T1000 (cell line): ENCODE measurements around the gene AP3D1.
"Not testable (repeated sequence)": the region's sequence is repeated elsewhere in the genome, so short reads cannot be mapped to it uniquely, and the experiment has no call there.

ENCODE experiments used
- DNase-seq: peaks from one replicate; lab custom pipeline; 2025; ENCODE audit warnings: mixed read lengths; lab: John Stamatoyannopoulos, UW

The AP3D1 gene

DNA sequence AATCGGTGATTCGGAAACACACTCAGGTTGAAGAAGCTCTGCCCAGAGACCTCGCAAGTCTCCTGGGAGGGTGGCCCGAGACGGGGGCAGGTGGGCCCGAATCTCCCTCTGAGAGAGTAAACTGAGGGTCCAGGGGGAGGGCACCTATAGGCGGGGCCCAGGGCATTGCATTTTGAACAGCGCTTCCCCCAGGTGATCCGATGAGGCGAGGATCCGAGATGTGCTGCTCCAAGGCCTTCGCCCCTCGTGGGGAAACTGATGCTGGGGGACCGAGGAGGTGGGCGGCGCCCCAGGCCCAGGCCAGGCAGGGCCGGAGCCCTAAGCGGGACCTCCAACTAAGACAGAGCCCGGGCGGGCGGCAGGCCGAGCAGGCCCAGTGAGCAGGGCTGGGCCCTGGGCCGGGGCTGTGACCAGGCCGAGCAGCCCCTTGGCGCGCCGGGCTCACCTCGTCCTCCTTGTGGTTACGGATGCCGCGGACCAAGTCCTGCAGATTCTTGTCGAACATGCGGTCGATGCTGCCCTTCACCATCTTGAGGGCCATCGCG, 500 bp downstream of the AP3D1 start:
- DNase-seq: no peak

GRCh38 chr19:2149980-2150793, 1.2 kb downstream of the AP3D1 start:
- no peak for DNase-seq

DNA sequence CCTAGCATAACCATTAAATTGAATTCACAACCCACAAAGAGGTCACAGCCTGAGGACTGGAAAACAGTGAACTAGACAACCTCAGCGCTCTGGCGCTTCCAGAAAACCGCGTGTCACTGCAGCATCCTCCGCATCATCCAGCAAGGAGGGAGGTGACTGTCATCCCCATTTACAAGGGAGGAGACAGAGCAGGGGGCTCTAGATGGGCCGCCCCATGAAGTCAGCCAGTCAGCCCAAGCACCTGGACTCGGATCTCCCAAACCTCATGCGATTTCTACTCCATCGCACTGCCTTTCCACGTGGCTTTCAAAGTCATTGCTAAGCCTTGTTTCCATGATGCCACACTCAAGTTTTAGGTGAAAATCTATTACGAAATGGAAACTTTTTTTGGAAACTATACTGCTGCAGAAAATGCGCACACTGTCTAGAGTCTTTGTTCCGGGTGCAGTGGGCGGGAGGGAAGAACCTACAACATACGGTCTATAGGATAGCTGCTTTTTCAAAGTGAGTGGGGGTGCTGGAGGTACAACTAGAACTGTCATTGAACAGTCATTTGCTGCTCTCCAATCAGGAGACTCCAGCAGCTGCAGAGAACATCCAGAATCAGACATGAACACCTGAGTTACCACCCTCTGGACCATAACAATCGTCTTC, 2.8 kb downstream of the AP3D1 start:
- DNase-seq: no peak

DNA sequence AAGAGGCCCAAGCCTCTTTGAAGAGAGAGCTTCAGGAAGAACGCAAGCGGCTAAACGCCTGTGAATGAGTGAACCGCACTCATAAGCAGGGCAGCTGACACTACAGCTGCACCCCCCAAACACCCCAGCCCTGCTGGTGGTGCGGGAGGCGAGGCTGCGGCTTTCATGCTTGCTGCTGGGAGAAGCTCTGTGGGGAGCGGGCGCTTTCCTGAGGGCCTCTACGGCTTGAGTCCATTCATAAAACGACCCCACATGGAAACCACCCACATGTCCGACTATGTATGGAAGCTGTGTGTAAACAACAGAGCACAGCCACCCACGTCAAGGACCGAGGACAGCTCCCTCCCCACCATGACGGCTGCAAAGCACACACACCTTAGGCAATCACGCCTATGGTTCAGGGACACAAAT, 5.5 kb downstream of the AP3D1 start:
- no peak for DNase-seq

DNA sequence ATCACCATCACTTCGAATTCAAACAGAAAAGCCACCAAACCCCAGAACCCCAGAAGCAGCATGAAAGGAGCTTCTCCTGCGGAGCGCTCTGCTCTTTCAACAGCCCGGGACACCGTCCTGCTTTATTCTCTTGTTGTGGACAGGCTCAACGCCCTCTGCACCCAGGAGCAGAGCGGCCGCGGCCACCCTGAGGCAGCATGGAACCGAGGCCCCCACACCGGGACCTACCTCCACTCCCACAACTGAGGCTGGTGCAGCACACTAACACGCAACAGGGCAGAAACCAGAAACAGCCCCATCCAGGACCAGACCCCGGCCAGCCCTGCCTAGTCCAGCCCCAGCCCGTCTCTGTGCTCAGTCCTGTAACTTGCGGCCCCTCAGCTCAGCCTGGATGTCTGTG, 7.2 kb downstream of the AP3D1 start:
- DNase-seq: no peak

- no peak for DNase-seq
Measured at GRCh38 chr19:2142173-2142829, 9.1 kb downstream of the AP3D1 start.

- DNase-seq: no peak
Measured at GRCh38 chr19:2140138-2140569, 11.2 kb downstream of the AP3D1 start.

DNA sequence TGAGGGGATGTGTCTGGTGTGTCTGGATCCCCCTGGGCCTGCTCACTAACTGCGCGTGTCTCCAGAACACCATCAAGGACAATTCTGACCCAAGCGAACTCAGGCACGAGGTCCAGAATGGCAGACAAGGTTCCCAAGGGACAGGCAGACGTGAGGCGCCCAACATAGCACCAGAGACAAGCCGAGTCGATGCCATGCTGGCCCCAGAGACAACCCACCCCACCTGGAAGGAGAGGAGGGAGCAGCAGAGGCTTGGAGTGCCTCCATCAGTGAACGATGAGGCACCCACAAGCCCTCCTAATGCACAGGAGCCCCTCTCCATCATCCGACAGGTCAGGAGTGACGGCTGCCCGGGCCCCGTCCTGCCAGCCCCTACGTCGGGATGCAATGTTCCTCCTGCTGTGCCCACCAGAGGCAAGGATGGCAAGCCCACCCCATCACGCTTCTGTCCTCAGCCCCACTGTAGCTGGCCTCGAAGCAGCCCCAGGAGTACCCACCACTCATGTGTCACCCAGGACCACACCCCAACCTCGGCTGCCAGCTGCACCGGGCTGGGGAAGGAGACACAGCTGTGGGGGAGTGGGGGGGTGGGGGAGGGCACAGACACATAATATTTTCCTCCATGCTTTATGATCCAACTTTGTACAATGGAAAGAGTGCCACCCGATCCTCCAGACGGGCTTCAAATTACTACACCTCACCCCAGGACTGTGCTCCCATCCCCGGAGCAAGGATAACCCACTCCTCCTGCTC, 11.8 kb downstream of the AP3D1 start:
- DNase-seq: no peak

- DNase-seq: no peak
Measured at GRCh38 chr19:2138061-2138728, 13.2 kb downstream of the AP3D1 start.

DNA sequence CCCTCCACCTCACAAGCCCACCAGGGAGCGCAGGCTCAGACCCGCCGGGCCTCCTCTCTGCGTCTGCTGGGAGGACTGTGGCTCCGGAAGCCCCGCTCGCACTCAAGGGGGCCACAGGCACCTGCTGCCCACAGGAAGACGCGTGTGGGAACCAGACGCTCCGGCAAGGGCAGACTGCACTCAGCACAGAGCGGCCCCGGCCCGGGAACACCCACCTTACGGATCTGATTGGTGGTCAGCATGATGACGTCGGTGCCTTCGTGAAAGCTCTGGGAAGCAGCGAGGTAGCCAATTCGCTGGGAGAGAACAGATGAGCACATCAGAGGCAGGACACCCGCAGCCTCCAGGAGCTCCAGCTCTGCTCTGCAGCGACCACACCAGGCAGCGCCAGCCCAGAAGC, 14.6 kb downstream of the AP3D1 start:
- no peak for DNase-seq

GRCh38 chr19:2135474-2136402, 15.6 kb downstream of the AP3D1 start:
- DNase-seq: no peak

GRCh38 chr19:2132731-2133490, 18.5 kb downstream of the AP3D1 start:
- no peak for DNase-seq

DNA sequence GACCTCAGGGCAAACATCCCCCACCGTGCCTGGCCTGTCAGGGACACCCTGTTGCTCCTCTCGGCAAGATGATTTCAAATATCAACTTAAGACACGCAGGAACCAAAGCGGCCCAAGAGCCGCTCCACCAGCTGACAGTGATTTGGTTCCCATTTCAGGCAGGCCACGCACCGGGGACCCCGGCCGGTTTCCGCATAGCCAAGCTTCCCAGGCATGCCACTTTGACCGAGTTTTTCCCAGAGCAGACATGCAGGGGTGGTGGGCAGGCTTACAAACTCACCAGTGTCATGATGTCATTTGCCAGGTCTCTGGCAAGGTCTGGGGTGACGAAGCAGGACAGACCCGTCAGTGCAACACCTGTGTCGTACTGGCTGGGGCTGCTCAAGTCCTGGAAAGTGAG, 19.2 kb downstream of the AP3D1 start:
- no peak for DNase-seq

DNA sequence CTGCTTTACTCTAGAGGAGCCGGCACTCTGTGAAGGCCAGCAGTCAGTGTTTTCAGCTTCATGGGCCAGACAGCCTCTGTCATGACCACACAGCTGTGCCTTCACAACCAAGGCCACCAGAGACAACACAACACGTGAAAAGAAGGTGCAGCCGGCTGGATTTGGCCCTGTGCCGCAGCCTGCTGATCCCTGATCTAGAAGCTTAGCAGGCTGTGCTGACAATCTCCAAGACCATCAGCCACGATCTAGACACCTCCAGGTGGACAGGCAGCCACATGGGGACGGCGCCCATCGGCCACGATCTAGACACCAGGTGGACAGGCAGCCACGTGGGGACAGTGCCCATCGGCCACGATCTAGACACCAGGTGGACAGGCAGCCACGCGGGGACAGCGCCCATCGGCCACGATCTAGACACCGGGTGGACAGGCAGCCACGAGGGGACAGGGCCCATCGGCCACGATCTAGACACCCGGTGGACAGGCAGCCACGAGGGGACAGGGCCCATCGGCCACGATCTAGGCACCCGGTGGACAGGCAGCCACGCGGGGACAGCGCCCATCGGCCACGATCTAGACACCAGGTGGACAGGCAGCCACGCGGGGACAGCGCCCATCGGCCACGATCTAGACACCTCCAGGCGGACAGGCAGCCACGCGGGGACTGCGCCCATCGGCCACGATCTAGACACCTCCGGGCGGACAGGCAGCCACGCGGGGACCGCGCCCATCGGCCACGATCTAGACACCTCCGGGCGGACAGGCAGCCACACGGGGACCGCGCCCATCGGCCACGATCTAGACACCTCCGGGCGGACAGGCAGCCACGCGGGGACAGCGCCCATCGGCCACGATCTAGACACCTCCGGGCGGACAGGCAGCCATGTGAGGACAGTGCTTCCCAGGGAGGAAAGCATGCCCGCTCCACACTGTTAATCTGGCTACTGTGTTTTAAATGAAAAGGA, 20.1 kb downstream of the AP3D1 start:
- not testable (repeated sequence) for DNase-seq

DNA sequence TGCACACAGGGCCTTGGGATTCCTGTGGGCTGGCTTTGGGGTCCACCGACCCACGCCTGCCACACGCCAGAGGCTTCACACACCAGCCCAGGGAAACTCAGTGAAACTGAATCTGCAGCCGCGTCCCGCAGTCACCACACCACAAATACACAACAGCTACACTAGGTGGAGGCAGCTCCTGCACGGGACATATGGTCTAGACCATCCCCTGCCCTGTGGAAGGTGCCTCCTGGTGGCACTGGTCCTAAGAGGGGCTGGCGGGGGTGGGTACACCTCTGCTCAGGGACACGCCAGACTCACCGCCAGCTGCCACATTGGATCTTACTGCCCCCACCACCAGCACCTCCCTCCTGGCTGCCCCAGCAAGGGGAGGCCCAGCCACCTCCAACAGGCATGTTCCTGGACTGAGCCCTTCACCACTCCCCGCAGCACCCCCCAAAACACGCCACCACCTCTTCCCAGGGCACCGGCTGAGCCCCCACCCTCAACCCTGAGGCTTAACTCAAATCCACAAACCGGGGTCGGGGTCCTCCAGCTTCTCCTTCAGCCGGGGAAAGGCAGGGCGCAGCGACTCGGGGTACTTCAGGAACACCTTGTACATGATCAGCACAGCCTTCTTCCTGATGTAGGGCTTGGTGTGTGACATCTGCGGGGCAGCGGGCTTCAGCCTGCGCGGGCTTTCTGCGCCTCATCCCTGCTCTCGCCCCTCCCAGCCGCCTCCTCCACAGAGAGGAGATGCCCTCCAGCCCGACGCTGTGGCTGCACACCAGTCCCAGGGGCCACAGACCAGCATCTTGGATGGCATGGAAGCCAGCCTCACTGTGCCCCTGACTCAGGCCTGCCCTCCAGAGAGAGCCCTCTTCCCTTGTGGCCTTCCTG, 21.2 kb downstream of the AP3D1 start:
- no peak for DNase-seq

DNA sequence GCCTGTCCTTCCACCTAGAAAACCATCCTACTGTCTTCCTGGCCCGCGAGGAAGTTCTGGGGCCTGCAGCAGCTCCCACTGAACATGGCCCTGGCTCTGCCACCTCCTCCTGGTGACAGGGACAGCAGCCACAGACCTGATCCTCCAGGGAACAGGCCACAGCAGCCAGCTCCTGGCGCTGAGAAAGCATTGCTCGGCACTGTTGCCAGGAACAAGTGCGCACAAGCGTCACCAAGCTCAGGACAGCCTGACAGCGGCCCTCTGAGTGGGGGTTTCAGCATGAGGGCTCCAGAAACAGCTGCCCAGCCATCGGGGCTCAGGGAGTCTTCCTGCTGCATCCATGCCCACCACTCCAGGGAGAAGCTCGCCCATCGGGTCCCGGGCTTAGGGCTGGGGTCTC, 21.9 kb downstream of the AP3D1 start:
- no peak for DNase-seq

DNA sequence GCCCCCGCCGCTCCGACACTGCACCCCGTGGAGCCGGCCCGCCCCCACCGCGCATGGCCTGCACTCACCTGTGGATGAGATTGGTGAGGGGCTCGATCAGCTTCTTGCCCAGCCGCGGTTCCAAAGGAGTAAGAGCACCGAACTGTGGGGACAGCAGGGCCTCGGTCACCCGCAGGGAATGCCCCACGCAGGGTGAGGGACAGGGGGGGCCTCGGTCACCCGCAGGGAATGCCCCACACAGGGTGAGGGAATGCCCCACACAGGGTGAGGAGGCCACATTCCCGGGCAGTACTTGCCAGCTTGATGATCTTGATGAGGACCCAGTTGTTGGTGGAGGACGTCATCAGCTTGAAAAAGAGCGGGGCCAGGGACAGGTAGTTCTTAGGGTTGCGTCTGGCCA, 22.3 kb downstream of the AP3D1 start:
- DNase-seq: no peak
